Measurements from ENCODE around the gene ZBTB24. TPM values are rescaled to one million over a fixed set of nuclear protein-coding genes. Genes with fewer than 3 reads are reported as not detected.
"Not testable (repeated sequence)": the region's sequence is repeated elsewhere in the genome, so short reads cannot be mapped to it uniquely, and the experiment has no call there.

Gene ZBTB24
- total RNA-seq, 1 donor from 2014 or later: 5.1 TPM

DNA sequence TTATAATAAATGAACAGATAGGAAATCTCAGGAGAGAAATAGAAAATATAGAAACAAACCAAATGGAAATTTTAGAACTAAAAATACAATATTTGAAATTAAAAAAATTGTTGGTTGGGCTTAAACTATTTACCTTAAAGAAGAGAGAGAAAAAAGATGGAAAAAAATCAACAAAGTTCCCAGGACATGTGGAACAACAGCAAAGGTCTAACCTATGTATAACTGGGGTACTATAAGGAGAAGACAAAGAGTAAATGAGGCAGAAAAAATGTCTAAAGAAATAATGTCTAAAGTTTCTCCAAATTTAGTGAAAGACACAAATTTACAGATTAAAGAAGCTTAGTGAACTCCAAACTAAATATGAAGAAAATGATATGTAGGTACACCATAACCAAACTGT lies 41.1 kb upstream of the ZBTB24 start:
- H3K4me3 Mint-ChIP-seq (ENCODE audit: unreplicated experiment): no peak overlapping the region
- no peak for DNase-seq (ENCODE audit: low spot score)
- H3K27ac Mint-ChIP-seq (ENCODE audit: unreplicated experiment): no peak overlapping the region
- no peaks in the 10 kb centered on the region for H3K4me1 Mint-ChIP-seq (ENCODE audit: unreplicated experiment)
- no peaks in the 10 kb centered on the region for H3K9me3 Mint-ChIP-seq (ENCODE audit: unreplicated experiment)
- no peaks in the 10 kb centered on the region for H3K36me3 Mint-ChIP-seq (ENCODE audit: low read depth, unreplicated experiment)
- TF ChIP-seq, protein P1, sequence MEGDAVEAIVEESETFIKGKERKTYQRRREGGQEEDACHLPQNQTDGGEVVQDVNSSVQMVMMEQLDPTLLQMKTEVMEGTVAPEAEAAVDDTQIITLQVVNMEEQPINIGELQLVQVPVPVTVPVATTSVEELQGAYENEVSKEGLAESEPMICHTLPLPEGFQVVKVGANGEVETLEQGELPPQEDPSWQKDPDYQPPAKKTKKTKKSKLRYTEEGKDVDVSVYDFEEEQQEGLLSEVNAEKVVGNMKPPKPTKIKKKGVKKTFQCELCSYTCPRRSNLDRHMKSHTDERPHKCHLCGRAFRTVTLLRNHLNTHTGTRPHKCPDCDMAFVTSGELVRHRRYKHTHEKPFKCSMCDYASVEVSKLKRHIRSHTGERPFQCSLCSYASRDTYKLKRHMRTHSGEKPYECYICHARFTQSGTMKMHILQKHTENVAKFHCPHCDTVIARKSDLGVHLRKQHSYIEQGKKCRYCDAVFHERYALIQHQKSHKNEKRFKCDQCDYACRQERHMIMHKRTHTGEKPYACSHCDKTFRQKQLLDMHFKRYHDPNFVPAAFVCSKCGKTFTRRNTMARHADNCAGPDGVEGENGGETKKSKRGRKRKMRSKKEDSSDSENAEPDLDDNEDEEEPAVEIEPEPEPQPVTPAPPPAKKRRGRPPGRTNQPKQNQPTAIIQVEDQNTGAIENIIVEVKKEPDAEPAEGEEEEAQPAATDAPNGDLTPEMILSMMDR (IDR thresholded peaks at IDR 0.05; ENCODE audit: unreplicated experiment): no peak
- no peaks in the 10 kb centered on the region for H3K27me3 Mint-ChIP-seq (ENCODE audit: unreplicated experiment)

DNA sequence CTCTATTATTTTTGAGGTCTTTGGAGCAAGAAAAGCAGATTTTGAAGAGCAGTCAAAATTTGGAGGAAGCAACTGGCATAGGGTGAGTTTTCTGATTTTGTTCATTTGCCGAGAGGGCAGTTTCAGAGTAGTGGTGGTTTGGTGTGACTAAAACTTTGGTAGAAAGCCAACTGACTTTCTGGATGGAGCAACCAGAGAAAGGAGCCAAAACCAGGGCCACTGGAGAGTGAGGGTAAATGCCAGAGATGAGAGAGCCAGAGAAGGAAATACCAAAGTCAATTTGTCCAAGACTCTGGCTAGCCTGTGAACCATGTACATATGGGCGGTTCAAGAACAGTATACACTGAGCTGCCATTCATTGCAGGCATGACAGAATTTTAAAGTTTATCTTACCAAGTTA lies 40.5 kb upstream of the ZBTB24 start:
- DNase-seq (ENCODE audit: low spot score): no peak
- H3K27ac Mint-ChIP-seq (ENCODE audit: unreplicated experiment): no peak overlapping the region

DNA sequence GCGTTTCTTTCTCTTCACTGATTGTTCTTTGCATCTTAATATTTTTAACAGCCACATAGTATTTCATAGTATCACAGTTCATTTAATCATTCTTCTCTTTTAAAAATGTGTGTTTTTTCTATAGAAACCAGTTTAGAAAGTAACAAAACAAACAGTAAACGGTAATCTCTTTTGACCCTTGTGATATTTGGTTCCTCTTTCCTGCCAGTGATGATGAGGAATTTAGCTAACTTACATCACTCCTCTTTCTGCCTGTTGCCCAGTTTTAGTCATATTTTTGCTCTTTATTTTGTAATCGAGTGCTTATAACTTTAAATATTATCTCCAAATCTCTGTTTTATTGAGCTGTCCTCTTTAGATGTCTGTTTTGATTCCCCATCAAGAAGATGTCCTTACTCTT lies 38.1 kb upstream of the ZBTB24 start:
- no peak overlapping the region for H3K27ac Mint-ChIP-seq (ENCODE audit: unreplicated experiment)
- no peaks in the 10 kb centered on the region for H3K4me1 Mint-ChIP-seq (ENCODE audit: unreplicated experiment)
- DNase-seq (ENCODE audit: low spot score): no peak
- TF ChIP-seq, protein P1 (IDR thresholded peaks at IDR 0.05; ENCODE audit: unreplicated experiment): no peak
- H3K36me3 Mint-ChIP-seq (ENCODE audit: low read depth, unreplicated experiment): no peaks in the 10 kb centered on the region
- H3K4me3 Mint-ChIP-seq (ENCODE audit: unreplicated experiment): no peak overlapping the region
- no peaks in the 10 kb centered on the region for H3K9me3 Mint-ChIP-seq (ENCODE audit: unreplicated experiment)
- H3K27me3 Mint-ChIP-seq (ENCODE audit: unreplicated experiment): no peaks in the 10 kb centered on the region

More for the DNA sequence above, 40.5 kb upstream of the ZBTB24 start:
- Mint-ChIP-seq H3K4me3 (ENCODE audit: unreplicated experiment) (no peak overlapping the region), H3K27me3 (ENCODE audit: unreplicated experiment) (no peaks in the 10 kb centered on the region), H3K9me3 (ENCODE audit: unreplicated experiment) (no peaks in the 10 kb centered on the region), H3K36me3 (ENCODE audit: low read depth, unreplicated experiment) (no peaks in the 10 kb centered on the region), H3K4me1 (ENCODE audit: unreplicated experiment) (no peaks in the 10 kb centered on the region)
- TF ChIP-seq, protein P1 (IDR thresholded peaks at IDR 0.05; ENCODE audit: unreplicated experiment): no peak

DNA sequence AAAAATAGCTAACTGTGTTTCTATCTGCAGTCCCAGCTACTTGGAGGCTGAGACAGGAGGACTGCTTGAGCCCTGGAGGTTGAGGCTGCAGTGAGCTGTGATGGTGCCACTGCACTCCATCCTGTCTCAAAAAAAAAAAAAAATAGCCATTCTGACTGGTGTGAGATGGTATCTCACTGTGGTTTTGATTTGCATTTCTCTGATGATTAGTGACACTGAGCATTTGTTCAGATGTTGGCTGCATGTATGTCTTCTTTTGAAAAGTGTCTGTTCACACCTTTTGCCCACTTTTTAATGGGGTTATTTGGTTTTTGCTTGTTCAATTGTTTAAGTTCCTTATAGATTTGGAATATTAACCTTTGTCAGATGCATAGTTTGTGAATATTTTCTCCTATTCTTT lies 36.6 kb upstream of the ZBTB24 start:
- H3K4me3 Mint-ChIP-seq (ENCODE audit: unreplicated experiment); H3K27ac Mint-ChIP-seq (ENCODE audit: unreplicated experiment); H3K27me3 Mint-ChIP-seq (ENCODE audit: unreplicated experiment); H3K36me3 Mint-ChIP-seq (ENCODE audit: low read depth, unreplicated experiment); H3K9me3 Mint-ChIP-seq (ENCODE audit: unreplicated experiment); H3K4me1 Mint-ChIP-seq (ENCODE audit: unreplicated experiment); DNase-seq (ENCODE audit: low spot score): not testable (repeated sequence)

- DNase-seq (ENCODE audit: low spot score): no peak
- TF ChIP-seq, protein P1 (IDR thresholded peaks at IDR 0.05; ENCODE audit: unreplicated experiment): no peak
- no peaks in the 10 kb centered on the region for H3K9me3 Mint-ChIP-seq (ENCODE audit: unreplicated experiment)
- no peak overlapping the region for H3K27ac Mint-ChIP-seq (ENCODE audit: unreplicated experiment)
- no peaks in the 10 kb centered on the region for H3K36me3 Mint-ChIP-seq (ENCODE audit: low read depth, unreplicated experiment)
- peaks cover 4% of the 10 kb centered on the region for H3K4me1 Mint-ChIP-seq (ENCODE audit: unreplicated experiment)
- H3K4me3 Mint-ChIP-seq (ENCODE audit: unreplicated experiment): no peak overlapping the region
- H3K27me3 Mint-ChIP-seq (ENCODE audit: unreplicated experiment): no peaks in the 10 kb centered on the region
These were observed 33.9 kb upstream of the ZBTB24 start for GRCh38 chr6:109516929-109517328.

Data from endothelial cell (in vitro differentiated cells).